IPS-NIHi11 (cell line): ENCODE measurements around the gene TAAR5.
"Not testable (repeated sequence)": the region's sequence is repeated elsewhere in the genome, so short reads cannot be mapped to it uniquely, and the experiment has no call there.

Experiments used
- DNase-seq: peaks from one replicate; pipeline ENCODE4 v3.0.0; 2012; ENCODE audit warnings: mixed read lengths, low spot score

The TAAR5 gene

DNA sequence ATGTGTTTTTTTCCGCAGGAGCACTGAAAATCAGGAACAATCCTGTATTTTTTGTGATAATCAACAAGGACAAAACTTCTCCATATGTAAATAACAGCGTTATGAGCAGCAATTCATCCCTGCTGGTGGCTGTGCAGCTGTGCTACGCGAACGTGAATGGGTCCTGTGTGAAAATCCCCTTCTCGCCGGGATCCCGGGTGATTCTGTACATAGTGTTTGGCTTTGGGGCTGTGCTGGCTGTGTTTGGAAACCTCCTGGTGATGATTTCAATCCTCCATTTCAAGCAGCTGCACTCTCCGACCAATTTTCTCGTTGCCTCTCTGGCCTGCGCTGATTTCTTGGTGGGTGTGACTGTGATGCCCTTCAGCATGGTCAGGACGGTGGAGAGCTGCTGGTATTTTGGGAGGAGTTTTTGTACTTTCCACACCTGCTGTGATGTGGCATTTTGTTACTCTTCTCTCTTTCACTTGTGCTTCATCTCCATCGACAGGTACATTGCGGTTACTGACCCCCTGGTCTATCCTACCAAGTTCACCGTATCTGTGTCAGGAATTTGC, 19.2 kb downstream of the TAAR5 start, which contains the start of gene TAAR6:
TAAR6 (plus strand) TSS at position 102 of the 557 bp plus-strand sequence; CDS start at position 102, 0 bp downstream.
- no peak for DNase-seq

DNA sequence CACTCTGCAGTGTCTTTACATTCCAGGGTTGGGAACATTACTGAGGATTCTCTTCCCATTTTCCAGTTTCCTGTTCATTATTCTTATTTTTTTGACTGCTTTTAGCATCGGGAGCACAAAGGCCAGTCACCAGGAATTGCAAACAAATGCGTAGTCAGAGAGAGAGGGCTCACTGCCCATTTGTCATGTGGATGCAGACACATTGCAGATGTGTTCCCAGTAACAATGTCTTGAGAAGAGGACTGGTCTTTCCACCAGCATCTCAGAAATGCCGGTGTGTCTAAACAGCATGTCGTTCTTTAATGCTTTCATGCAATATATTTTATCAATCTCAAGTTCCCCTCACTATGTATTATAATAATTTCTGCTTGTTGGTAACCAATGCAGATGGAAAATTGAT, 20.4 kb downstream of the TAAR5 start:
- DNase-seq, result peak; percentile 15

DNA sequence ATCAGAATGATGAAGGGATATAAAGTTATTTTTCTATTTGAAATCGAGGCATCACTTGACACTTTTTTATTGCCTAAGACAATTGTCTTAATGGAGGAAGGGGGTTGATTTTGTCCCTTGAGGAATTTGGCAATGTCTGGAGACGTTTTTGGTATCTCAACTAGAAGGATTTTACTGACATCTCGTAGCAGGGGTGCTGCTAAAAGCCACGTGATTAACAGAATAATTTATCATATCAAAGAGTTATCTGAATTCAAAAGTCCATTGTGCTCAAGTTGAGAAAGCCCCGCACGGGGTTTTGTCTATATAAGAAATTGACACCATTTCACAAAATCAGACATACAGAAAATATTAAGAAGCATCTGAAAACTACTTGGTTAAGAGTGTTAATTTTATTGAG, 20.9 kb downstream of the TAAR5 start:
- DNase-seq, result no peak

DNA sequence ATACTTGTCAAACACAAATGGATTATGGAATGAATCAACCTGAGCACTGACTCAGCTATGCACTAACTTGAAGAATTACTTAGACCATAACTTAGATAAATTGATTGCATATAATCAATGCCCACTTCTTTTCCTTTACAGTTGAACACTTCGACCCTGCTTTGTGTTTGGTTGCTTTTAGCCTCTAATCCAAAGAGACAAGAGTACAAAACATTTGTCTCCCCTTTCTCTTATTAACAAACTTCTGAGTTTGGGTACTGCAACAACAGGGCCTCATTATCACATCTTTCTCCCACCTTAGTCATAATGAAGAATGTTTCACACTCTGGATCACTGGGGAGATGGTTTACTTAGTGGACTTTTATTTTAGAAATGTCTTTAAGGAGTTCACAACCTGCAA, 22.0 kb downstream of the TAAR5 start:
- DNase-seq, result no peak

DNA sequence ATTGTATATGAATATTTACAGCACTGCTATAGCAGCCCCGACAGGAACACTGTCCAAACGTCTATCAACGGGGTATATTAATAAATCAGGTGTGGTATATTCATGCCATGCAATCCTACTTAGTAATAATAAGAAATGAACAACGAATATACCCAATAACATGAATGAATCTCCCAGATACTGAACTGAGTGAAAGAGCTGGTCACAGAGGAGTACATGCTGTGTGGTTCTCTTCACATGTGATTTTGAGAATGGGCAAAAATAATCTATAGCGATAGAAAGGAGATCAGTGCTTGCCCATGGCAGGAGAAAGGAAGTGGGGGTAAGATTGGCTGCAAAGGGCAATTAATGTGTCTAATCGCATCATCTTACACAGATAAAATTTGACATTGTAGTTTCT, 23.1 kb downstream of the TAAR5 start:
- DNase-seq, result no peak

DNA sequence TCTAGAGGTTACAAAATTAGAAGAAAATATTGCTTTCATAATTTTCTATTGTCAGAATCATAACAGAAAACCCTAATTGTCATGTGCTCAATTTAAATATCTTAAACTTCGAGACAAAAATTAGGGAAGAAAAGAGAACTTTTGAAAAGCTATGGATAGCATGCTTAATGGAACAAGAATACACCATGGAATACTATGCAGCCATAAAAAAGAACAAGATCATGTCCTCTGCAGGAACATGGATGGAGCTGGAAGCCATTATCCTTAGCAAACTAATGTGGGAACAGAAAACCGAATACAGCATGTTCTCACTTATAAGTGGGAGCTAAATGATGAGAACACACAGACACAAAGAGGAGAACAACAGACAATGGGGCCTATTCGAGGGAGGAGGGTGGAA, 29.5 kb downstream of the TAAR5 start:
- DNase-seq, result not testable (repeated sequence)

DNA sequence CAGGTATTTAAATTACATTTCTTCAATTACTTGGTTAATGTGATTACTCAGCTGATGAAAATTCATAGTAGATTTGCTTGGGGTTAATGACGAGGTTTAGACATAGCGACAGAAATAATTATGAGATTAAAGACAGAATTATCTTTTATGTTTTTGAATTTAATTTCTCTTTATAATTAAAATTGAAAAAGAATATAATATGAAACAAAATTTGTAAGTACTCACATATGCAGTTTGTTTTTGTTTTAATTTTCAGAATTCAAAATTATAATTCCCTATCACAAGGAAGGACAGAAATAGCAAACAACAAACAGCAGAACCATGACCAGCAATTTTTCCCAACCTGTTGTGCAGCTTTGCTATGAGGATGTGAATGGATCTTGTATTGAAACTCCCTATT, 37.2 kb downstream of the TAAR5 start, which contains the start of gene TAAR8:
TAAR8 (plus strand) TSS at position 301 of the 400 bp plus-strand sequence; CDS start at position 322, 21 bp downstream.
- DNase-seq, result no peak

DNA sequence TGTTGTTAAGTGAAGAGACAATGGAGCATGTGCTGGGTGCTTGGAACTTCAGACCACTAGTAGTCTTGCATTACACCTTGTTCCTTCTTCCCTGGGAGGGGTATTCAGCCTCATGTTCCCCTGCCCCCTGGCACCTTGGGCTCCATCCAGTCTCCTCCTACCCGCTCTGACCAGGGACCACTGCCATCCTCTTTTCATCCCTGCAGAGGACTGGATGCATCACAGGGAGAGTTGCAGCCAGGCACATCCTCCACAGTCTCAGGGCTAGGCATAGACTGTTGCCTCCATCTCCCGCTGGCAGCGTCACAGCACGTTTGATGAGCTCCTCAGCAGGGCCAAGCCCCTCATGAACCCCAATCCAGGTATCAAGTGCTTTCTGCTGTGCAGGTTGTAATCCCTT, 38.3 kb downstream of the TAAR5 start:
- DNase-seq, result no peak

DNA sequence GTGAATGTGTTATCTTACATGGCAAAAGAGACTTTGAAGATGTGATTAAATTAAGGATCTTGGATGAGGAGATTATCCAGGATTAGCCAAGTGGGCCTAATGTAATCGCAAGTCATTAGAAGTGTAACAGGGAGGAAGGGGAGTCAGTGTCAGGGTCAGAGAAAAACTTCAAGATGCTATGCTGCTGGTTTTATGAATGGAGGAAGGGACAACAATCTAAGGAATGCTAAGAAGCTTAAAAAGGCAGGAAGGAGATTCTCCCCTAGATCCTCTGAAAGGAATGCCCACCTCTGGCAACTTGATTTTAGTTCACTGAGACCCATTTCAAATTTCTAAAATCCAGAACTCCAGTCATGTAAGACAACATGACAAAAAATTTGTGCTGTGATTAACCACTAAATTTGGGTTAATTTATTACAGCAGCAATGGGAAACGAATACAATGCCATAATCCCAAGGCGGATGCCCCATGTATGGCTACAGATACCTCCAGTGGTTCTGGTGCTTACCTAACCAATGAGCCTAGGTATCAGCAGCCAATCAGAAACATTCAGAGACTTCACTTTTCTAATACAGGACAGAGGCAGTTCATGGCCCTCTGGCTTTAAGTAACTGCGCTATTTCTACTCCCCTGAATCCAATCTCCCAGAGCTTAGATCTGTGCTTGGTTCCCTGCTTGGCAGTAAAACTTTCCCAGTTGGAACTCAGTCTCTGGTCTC, 40.6 kb downstream of the TAAR5 start:
- no peak for DNase-seq

DNA sequence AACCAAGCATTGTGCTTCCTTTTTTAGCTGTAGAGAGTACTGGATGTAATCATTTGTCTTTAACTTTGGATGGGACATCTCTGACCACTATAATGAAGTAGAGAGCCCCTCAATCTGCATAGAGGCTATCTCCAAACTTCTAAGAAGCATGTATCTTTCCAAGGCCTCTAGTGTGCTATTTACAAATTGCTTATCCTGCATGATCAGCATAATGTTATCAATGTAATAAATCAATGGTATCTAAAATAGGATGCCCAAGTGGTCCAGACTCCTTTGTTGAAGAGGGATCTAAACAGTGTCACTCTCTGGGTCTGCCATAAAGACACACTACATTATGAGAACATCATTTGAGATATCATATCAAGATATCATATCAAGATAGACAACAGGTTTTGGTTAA, 44.7 kb downstream of the TAAR5 start:
- no peak for DNase-seq
